Mesothelial cell of epicardium (in vitro differentiated cells): ENCODE measurements around the gene GINS2. TPM values are rescaled to one million over a fixed set of nuclear protein-coding genes. Genes with fewer than 3 reads are reported as not detected.

Experiments
- DNase-seq, 2 experiments: peaks; one replicate each; pipeline ENCODE4 v3.0.0; 2021; ENCODE audit warnings: low spot score in 2 of 2; ENCODE audit not compliant: unreplicated experiment in 2 of 2
- H3K27ac Mint-ChIP-seq: 2 replicates; pipeline ENCODE4 v1.8.0; 2021; ENCODE audit warnings: mixed read lengths
- H3K27me3 Mint-ChIP-seq: 2 replicates; pipeline ENCODE4 v1.8.0; 2021; ENCODE audit warnings: low read depth, mixed read lengths
- H3K36me3 Mint-ChIP-seq: 2 replicates; pipeline ENCODE4 v1.8.0; 2021; ENCODE audit warnings: mixed read lengths
- H3K4me1 Mint-ChIP-seq: 2 replicates; pipeline ENCODE4 v1.8.0; 2021; ENCODE audit warnings: mixed read lengths
- H3K4me3 Mint-ChIP-seq: 2 replicates; pipeline ENCODE4 v1.8.0; 2021; ENCODE audit warnings: mild to moderate bottlenecking, moderate library complexity, mixed read lengths
- H3K9me3 Mint-ChIP-seq: 2 replicates; pipeline ENCODE4 v1.8.0; 2021; ENCODE audit warnings: mixed read lengths
- CTCF ChIP-seq: fragments of 200-600 bp; sonication (generic); IDR thresholded peaks from one replicate; pipeline ENCODE4 v1.5.0; 2021; ENCODE audit warnings: antibody characterized with exemption; ENCODE audit not compliant: unreplicated experiment
- total RNA-seq: library from RNA; stranded (reverse); gene quantifications from 3 replicates; pipeline ENCODE4 v1.2.1, GENCODE V29; 2021

Gene GINS2
- total RNA-seq, 1 donor from 2014 or later = 14.8 TPM

DNA sequence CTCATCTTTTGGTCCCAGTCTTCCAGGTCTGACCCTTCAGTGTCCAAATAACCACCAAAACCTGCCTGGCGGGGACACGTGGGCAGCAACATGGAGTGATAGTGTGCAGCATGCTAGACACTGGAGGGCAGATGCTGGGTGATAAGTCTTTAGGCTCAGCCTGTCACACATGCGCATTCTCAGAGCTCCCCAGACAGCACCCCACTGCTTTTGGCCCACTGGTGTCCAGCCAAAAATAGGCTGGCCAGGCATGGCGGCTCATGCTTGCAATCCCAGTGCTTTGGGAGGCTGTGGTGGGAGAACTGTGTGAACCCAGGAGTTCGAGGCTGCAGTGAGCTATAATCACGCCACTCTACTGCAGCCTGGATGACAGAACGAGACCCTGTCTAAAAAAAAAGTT is 12.3 kb downstream of the GINS2 start:
- DNase-seq = no peak
- Mint-ChIP-seq H3K27ac (no peak overlapping the region), H3K36me3 (peaks cover 16% of the 10 kb centered on the region), H3K4me1 (peaks cover 17% of the 10 kb centered on the region), H3K9me3 (no peaks in the 10 kb centered on the region), H3K4me3 (no peak overlapping the region), H3K27me3 (no peaks in the 10 kb centered on the region)
- no peak for TF ChIP-seq CTCF

GRCh38 chr16:85675251-85675874 is 13.4 kb downstream of the GINS2 start:
- DNase-seq = no peak
- Mint-ChIP-seq H3K4me1 (peaks cover 17% of the 10 kb centered on the region), H3K27me3 (no peaks in the 10 kb centered on the region), H3K36me3 (peaks cover 19% of the 10 kb centered on the region), H3K4me3 (no peak overlapping the region), H3K9me3 (no peaks in the 10 kb centered on the region), H3K27ac (peak overlapping the region; percentile 5)
- no peak for TF ChIP-seq CTCF

DNA sequence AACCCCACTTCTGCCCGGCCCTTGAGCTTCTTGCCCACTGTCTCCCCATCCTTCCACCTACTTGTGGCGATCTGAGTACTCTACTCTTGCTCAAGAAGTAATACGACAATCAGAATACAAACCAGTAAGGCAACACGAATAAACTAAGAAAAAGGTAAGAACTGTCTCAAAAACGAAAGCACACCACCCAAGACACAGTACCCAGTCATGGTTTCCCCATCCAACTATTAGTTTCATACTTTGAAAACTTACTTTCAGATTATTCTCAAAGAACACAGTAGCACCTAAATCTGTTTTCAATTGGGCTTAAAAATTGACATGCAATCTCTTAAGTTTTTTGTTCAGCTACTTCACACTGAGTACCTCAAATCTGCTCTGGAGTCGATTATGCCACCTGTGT is 13.9 kb downstream of the GINS2 start:
- Mint-ChIP-seq H3K27me3 (no peaks in the 10 kb centered on the region), H3K36me3 (peaks cover 23% of the 10 kb centered on the region), H3K4me3 (no peak overlapping the region), H3K27ac (peak overlapping the region; percentile 69), H3K9me3 (no peaks in the 10 kb centered on the region), H3K4me1 (peaks cover 17% of the 10 kb centered on the region)
- no peak for TF ChIP-seq CTCF
- no peak for DNase-seq

GRCh38 chr16:85674418-85674755 is 14.4 kb downstream of the GINS2 start:
- peaks cover 24% of the 10 kb centered on the region for H3K36me3 Mint-ChIP-seq
- no peak for TF ChIP-seq CTCF
- H3K27ac Mint-ChIP-seq = peak overlapping the region; percentile 88
- H3K4me3 Mint-ChIP-seq = no peak overlapping the region
- no peaks in the 10 kb centered on the region for H3K27me3 Mint-ChIP-seq
- H3K4me1 Mint-ChIP-seq = peaks cover 17% of the 10 kb centered on the region
- DNase-seq = no peak
- no peaks in the 10 kb centered on the region for H3K9me3 Mint-ChIP-seq

GRCh38 chr16:85673529-85674417 is 15.0 kb downstream of the GINS2 start:
- Mint-ChIP-seq H3K36me3 (peaks cover 26% of the 10 kb centered on the region), H3K4me3 (no peak overlapping the region), H3K4me1 (peaks cover 17% of the 10 kb centered on the region), H3K27me3 (no peaks in the 10 kb centered on the region), H3K27ac (peak overlapping the region; percentile 88), H3K9me3 (no peaks in the 10 kb centered on the region)
- TF ChIP-seq CTCF = no peak
- no peak for DNase-seq
